IMR-90 (cell line): ENCODE data around the gene SYNE1. TPM values are rescaled to one million over a fixed set of nuclear protein-coding genes. Genes with fewer than 3 reads are reported as not detected.

ENCODE experiments used
- ATAC-seq: fragments of 200-7000 bp; cut with Tn5 transposase; 2 replicates; pipeline ENCODE4 v1.9.1; 2020; ENCODE audit warnings: low read depth, mild to moderate bottlenecking, moderate library complexity
- BruUV-seq: library from RNA; stranded (reverse); fragments of 400-500 nt; replicated peaks from 2 replicates; lab custom pipeline; 2021; lab: Mats Ljungman, UMichigan
- CTCF ChIA-PET: fragments of 300-600 bp; formaldehyde crosslinking; extraction: SDS; loops from one replicate; lab custom pipeline; 2021; ENCODE audit warnings: antibody characterized with exemption; lab: Yijun Ruan, JAX
- POLR2A ChIA-PET: fragments of 300-600 bp; sonication (Branson Sonifier 250); formaldehyde crosslinking; loops from one replicate; lab custom pipeline; 2022; ENCODE audit warnings: antibody characterized with exemption; ENCODE audit not compliant: unreplicated experiment; lab: Charles Lee
- DNase-seq: peaks from one replicate; pipeline ENCODE4 v3.0.0; 2013
- H2AFZ ChIP-seq: replicated peaks from 2 replicates; pipeline ENCODE3; 2013; ENCODE audit warnings: low read length, mild to moderate bottlenecking; ENCODE audit not compliant: poor library complexity
- H2AK5ac ChIP-seq: 2 replicates; pipeline ENCODE4 v1.6.1; 2013; ENCODE audit warnings: low read depth, low read length, inconsistent platforms
- H2AK9ac ChIP-seq: replicated peaks from 2 replicates; pipeline ENCODE3; 2013; ENCODE audit warnings: mild to moderate bottlenecking, low read depth, low read length, moderate library complexity; ENCODE audit not compliant: poor library complexity
- H2BK120ac ChIP-seq: 2 replicates; pipeline ENCODE4 v1.6.1; 2013; ENCODE audit warnings: low read depth, low read length, inconsistent platforms
- H2BK15ac ChIP-seq: 3 replicates; pipeline ENCODE4 v1.6.1; 2013; ENCODE audit warnings: low read depth, low read length, inconsistent platforms
- H2BK20ac ChIP-seq: 2 replicates; pipeline ENCODE4 v1.6.1; 2013; ENCODE audit warnings: low read depth, mild to moderate bottlenecking, inconsistent platforms, low read length, moderate library complexity
- H2BK5ac ChIP-seq: 2 replicates; pipeline ENCODE4 v1.6.1; 2013; ENCODE audit warnings: mild to moderate bottlenecking, low read depth, low read length, inconsistent platforms; ENCODE audit not compliant: poor library complexity, severe bottlenecking
- H3K14ac ChIP-seq: replicated peaks from 2 replicates; pipeline ENCODE4 v1.6.1; 2013; ENCODE audit warnings: low read depth, low read length, inconsistent platforms
- H3K18ac ChIP-seq: 2 replicates; pipeline ENCODE4 v1.6.1; 2013; ENCODE audit warnings: low read depth, low read length, control low read depth
- H3K23ac ChIP-seq: 2 replicates; pipeline ENCODE4 v1.6.1; 2013; ENCODE audit warnings: low read depth, low read length, inconsistent platforms
- H3K27ac ChIP-seq: 2 replicates; pipeline ENCODE4 v1.5.1; 2013; ENCODE audit warnings: mild to moderate bottlenecking, control low read depth, low read length; ENCODE audit not compliant: insufficient read depth
- H3K27me3 ChIP-seq: 2 replicates; pipeline ENCODE4 v1.6.1; 2013; ENCODE audit warnings: low read length; ENCODE audit not compliant: control insufficient read depth, insufficient read depth
- H3K36me3 ChIP-seq: 2 replicates; pipeline ENCODE4 v1.6.1; 2013; ENCODE audit warnings: low read length, mixed read lengths; ENCODE audit not compliant: control insufficient read depth, insufficient read depth
- H3K4ac ChIP-seq: 2 replicates; pipeline ENCODE4 v1.6.1; 2013; ENCODE audit warnings: low read depth, low read length, inconsistent platforms
- H3K4me1 ChIP-seq: 2 replicates; pipeline ENCODE4 v1.6.1; 2013; ENCODE audit warnings: low read length, mixed read lengths; ENCODE audit not compliant: control insufficient read depth, insufficient read depth
- H3K4me2 ChIP-seq: 2 replicates; pipeline ENCODE4 v1.6.1; 2013; ENCODE audit warnings: low read depth, mild to moderate bottlenecking, control low read depth, low read length, moderate library complexity
- H3K4me3 ChIP-seq: 2 replicates; pipeline ENCODE4 v1.5.1; 2013; ENCODE audit warnings: low read depth, mild to moderate bottlenecking, control low read depth, low read length, moderate library complexity; ENCODE audit not compliant: insufficient read depth
- H3K56ac ChIP-seq: 2 replicates; pipeline ENCODE4 v1.6.1; 2013; ENCODE audit warnings: low read length, inconsistent platforms; ENCODE audit not compliant: insufficient read depth; ENCODE audit errors: extremely low read depth
- H3K79me1 ChIP-seq, 2 experiments: 2 replicates each; pipeline ENCODE4 v1.6.1; 2013; ENCODE audit warnings: low read length in 2 of 2, inconsistent platforms in 1 of 2, low read depth in 1 of 2
- H3K9ac ChIP-seq: 2 replicates; pipeline ENCODE4 v1.6.1; 2013; ENCODE audit warnings: low read depth, low read length, control low read depth
- H3K9me1 ChIP-seq: 2 replicates; pipeline ENCODE4 v1.6.1; 2013; ENCODE audit warnings: low read length, inconsistent platforms; ENCODE audit not compliant: insufficient read depth
- H3K9me3 ChIP-seq: 2 replicates; pipeline ENCODE4 v1.6.1; 2013; ENCODE audit warnings: low read length; ENCODE audit not compliant: control insufficient read depth, insufficient read depth
- H4K20me1 ChIP-seq: 2 replicates; pipeline ENCODE4 v1.6.1; 2013; ENCODE audit warnings: low read length, inconsistent platforms; ENCODE audit not compliant: insufficient read depth
- H4K5ac ChIP-seq: 2 replicates; pipeline ENCODE4 v1.6.1; 2013; ENCODE audit warnings: mild to moderate bottlenecking, low read depth, low read length, control low read depth
- H4K8ac ChIP-seq, 2 experiments: 2 replicates each; pipeline ENCODE4 v1.6.1; 2013; ENCODE audit warnings: low read depth in 2 of 2, low read length in 2 of 2, control low read depth in 1 of 2, inconsistent platforms in 1 of 2
- H4K91ac ChIP-seq: 2 replicates; pipeline ENCODE4 v1.6.1; 2013; ENCODE audit warnings: low read depth, low read length, inconsistent platforms; ENCODE audit not compliant: insufficient read depth
- BHLHE40 ChIP-seq: fragments of 150-350 bp; IDR thresholded peaks from 2 replicates; pipeline ENCODE4 v1.6.1; 2016; ENCODE audit warnings: mild to moderate bottlenecking, low read depth, low read length
- CEBPB ChIP-seq: IDR thresholded peaks from 2 replicates; pipeline ENCODE4 v1.6.1; 2012; ENCODE audit warnings: low read depth, low read length, improper control_type of control experiment
- CHD1 ChIP-seq: IDR thresholded peaks from 2 replicates; pipeline ENCODE4 v1.6.1; 2012; ENCODE audit warnings: low read depth, low read length, improper control_type of control experiment
- FOS ChIP-seq: fragments of 150-350 bp; IDR thresholded peaks from 2 replicates; pipeline ENCODE4 v1.6.1; 2016; ENCODE audit warnings: low read depth, low read length
- MAFK ChIP-seq: IDR thresholded peaks from 2 replicates; pipeline ENCODE4 v1.6.1; 2012; ENCODE audit warnings: low read depth, low read length, improper control_type of control experiment
- MAZ ChIP-seq: IDR thresholded peaks from 2 replicates; pipeline ENCODE4 v1.6.1; 2012; ENCODE audit warnings: low read depth, mild to moderate bottlenecking, low read length, improper control_type of control experiment, moderate library complexity, borderline replicate concordance
- MXI1 ChIP-seq: IDR thresholded peaks from 2 replicates; pipeline ENCODE4 v1.6.1; 2012; ENCODE audit warnings: low read depth, mild to moderate bottlenecking, low read length, moderate library complexity, borderline replicate concordance
- RAD21 ChIP-seq: IDR thresholded peaks from 2 replicates; pipeline ENCODE4 v1.6.1; 2012; ENCODE audit warnings: low read length, improper control_type of control experiment
- RFX5 ChIP-seq: IDR thresholded peaks from 2 replicates; pipeline ENCODE4 v1.8.0; 2012; ENCODE audit warnings: low read depth, mild to moderate bottlenecking, low read length, moderate library complexity
- WGBS, 2 experiments: methylation state at CpG; one replicate each; pipeline versions ENCODE4 v1.1.5 to v1.1.7; 2013; ENCODE audit warnings: missing lambda C conversion rate in 2 of 2; ENCODE audit not compliant: insufficient read length in 1 of 2; ENCODE audit errors: extremely low coverage in 2 of 2; 5-methylcytosine and 5-hydroxymethylcytosine counted together
- dilution Hi-C: fragments of 300-500 bp; cut with HindIII; formaldehyde crosslinking; loops from one replicate; pipeline ENCODE4 v1.14.3; 2018; ENCODE audit warnings: low sequenced_read_pairs; ENCODE audit not compliant: unreplicated experiment
- in situ Hi-C: fragments of 300-500 bp; cut with MboI; formaldehyde crosslinking; loops from 3 replicates; pipeline ENCODE4 v1.14.3; 2019; ENCODE audit warnings: low sequenced_read_pairs, inconsistent platforms, mixed read lengths
- intact Hi-C: fragments of 100-400 bp; cut with micrococcal nuclease; formaldehyde crosslinking; loops from 2 replicates; pipeline ENCODE4 v1.10.0; 2022
- polyA plus RNA-seq, 3 experiments: library from polyadenylated mRNA; depleted of rRNA; stranded (reverse); fragments of >200 nt; gene quantifications; 2 replicates each; pipeline ENCODE4 v1.2.3, GENCODE V29; 2012; ENCODE audit warnings: low replicate concordance in 1 of 3
- total RNA-seq: library from RNA; depleted of rRNA; stranded (reverse); fragments of >200 nt; gene quantifications from 2 replicates; pipeline ENCODE4 v1.2.3, GENCODE V29; 2012
- TF ChIP-seq, protein P1 (sequence below): fragments of 150-350 bp; IDR thresholded peaks from 2 replicates; pipeline ENCODE4 v1.6.1; 2017; ENCODE audit warnings: mild to moderate bottlenecking, antibody characterized with exemption, low read length, low read depth
- TF ChIP-seq, protein P2 (sequence below): conservative IDR thresholded peaks from 2 replicates; pipeline ENCODE4 v1.5.1; 2012; ENCODE audit warnings: mild to moderate bottlenecking, low read depth, low read length, improper control_type of control experiment
- TF ChIP-seq, protein P3 (sequence below): fragments of 150-350 bp; IDR thresholded peaks from 2 replicates; pipeline ENCODE4 v1.6.1; 2016; ENCODE audit warnings: low read depth, mild to moderate bottlenecking, low read length, moderate library complexity, borderline replicate concordance

The SYNE1 gene
- total and polyA plus RNA-seq, 2 of the 4 experiments (the other 2 are of a cell fraction), result 34.1 to 159 TPM

DNA sequence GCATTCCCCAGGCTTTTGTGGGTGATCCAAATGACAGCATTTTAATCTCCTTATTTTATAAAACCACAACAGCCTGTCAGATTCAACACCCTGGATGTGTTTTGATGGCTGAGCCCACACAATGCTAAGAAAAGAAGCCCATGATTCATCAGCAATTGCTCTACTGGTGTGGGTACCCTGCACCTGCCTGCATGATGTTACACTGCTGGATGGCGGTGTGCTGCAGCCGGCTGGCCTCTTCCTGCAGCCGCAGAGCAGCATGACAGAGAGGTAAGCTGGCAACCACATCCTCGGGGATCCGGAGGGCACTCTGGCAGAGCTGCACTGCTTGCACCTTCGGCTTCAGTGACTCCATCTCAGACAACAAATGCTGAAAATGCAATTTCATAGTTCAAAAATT is 327.5 kb downstream of the SYNE1 start:
- H4K91ac ChIP-seq, result no peak overlapping the region
- dilution Hi-C loops, result no loop called here
- POLR2A ChIA-PET, result no interaction called here
- TF ChIP-seq, protein P1, sequence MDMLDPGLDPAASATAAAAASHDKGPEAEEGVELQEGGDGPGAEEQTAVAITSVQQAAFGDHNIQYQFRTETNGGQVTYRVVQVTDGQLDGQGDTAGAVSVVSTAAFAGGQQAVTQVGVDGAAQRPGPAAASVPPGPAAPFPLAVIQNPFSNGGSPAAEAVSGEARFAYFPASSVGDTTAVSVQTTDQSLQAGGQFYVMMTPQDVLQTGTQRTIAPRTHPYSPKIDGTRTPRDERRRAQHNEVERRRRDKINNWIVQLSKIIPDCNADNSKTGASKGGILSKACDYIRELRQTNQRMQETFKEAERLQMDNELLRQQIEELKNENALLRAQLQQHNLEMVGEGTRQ, result no peak
- TF ChIP-seq RFX5, result no peak
- TF ChIP-seq MXI1, result no peak
- no peak for TF ChIP-seq MAZ
- no peak for TF ChIP-seq FOS
- TF ChIP-seq, protein P2, sequence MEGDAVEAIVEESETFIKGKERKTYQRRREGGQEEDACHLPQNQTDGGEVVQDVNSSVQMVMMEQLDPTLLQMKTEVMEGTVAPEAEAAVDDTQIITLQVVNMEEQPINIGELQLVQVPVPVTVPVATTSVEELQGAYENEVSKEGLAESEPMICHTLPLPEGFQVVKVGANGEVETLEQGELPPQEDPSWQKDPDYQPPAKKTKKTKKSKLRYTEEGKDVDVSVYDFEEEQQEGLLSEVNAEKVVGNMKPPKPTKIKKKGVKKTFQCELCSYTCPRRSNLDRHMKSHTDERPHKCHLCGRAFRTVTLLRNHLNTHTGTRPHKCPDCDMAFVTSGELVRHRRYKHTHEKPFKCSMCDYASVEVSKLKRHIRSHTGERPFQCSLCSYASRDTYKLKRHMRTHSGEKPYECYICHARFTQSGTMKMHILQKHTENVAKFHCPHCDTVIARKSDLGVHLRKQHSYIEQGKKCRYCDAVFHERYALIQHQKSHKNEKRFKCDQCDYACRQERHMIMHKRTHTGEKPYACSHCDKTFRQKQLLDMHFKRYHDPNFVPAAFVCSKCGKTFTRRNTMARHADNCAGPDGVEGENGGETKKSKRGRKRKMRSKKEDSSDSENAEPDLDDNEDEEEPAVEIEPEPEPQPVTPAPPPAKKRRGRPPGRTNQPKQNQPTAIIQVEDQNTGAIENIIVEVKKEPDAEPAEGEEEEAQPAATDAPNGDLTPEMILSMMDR, result no peak
- TF ChIP-seq, protein P3, sequence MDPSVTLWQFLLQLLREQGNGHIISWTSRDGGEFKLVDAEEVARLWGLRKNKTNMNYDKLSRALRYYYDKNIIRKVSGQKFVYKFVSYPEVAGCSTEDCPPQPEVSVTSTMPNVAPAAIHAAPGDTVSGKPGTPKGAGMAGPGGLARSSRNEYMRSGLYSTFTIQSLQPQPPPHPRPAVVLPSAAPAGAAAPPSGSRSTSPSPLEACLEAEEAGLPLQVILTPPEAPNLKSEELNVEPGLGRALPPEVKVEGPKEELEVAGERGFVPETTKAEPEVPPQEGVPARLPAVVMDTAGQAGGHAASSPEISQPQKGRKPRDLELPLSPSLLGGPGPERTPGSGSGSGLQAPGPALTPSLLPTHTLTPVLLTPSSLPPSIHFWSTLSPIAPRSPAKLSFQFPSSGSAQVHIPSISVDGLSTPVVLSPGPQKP, result no peak
- no peak for TF ChIP-seq MAFK
- TF ChIP-seq CEBPB, result no peak
- no peak for TF ChIP-seq RAD21
- no peak for TF ChIP-seq BHLHE40
- no peak for TF ChIP-seq CHD1
- H2BK5ac ChIP-seq, result no peak overlapping the region
- H3K79me1 ChIP-seq, result peaks cover 6 to 12% of the 10 kb centered on the region in 2 experiments; a peak in 2 of 4 replicates
- no peak for ATAC-seq
- H3K4me2 ChIP-seq, result no peak overlapping the region
- H3K9me3 ChIP-seq, result no peaks in the 10 kb centered on the region
- H3K27me3 ChIP-seq, result no peaks in the 10 kb centered on the region
- no peak overlapping the region for H2AK5ac ChIP-seq
- no peak overlapping the region for H2AFZ ChIP-seq
- no peak overlapping the region for H3K23ac ChIP-seq
- BruUV-seq, result no TSS peak
- no peak overlapping the region for H3K18ac ChIP-seq
- H2AK9ac ChIP-seq, result no peak overlapping the region
- H2BK15ac ChIP-seq, result no peak overlapping the region
- no peak for DNase-seq
- H3K4ac ChIP-seq, result no peak overlapping the region
- H4K8ac ChIP-seq, result no peak overlapping the region
- H3K9ac ChIP-seq, result no peak overlapping the region
- H2BK120ac ChIP-seq, result no peak overlapping the region
- H3K9me1 ChIP-seq, result 0 out of 2 replicates have a peak, but pooled peaks cover 3% of the 10 kb centered on the region
- no peak overlapping the region for H4K5ac ChIP-seq
- no peak overlapping the region for H2BK20ac ChIP-seq
- peaks cover 11% of the 10 kb centered on the region for H3K4me1 ChIP-seq
- H3K36me3 ChIP-seq, result peaks cover 20% of the 10 kb centered on the region
- intact Hi-C loops, result loop anchor here (10.0 kb wide), 1 partner anchor 365 kb away; no protein-coding TSS in a partner anchor
- in situ Hi-C loops, result no loop called here
- no peak overlapping the region for H3K14ac ChIP-seq
- no peaks in the 10 kb centered on the region for H4K20me1 ChIP-seq
- H3K56ac ChIP-seq, result no peak overlapping the region
- WGBS, 2 experiments, result no CpG with 5 or more reads among the region's 6 CpGs
- H3K27ac ChIP-seq, result no peak overlapping the region
- H3K4me3 ChIP-seq, result no peak overlapping the region
- CTCF ChIA-PET, result interaction anchor here (0.9 kb wide), 1 partner anchor 10 kb away, joined by 3 read pairs; no protein-coding TSS in a partner anchor
